Measurements from ENCODE around the gene POLR2H.

GRCh38 chr3:184372296-184372821 is 10.8 kb downstream of the POLR2H start:
- TF ChIP-seq CTCF (conservative IDR thresholded peaks at IDR 0.05; ENCODE audit: low read depth, low read length) (no peak), RAD21 (IDR thresholded peaks at IDR 0.05; ENCODE audit: low read length) (no peak), FOS (IDR thresholded peaks at IDR 0.05; ENCODE audit: low read depth, low read length) (no peak), POLR2A (IDR thresholded peaks at IDR 0.05; ENCODE audit: low read depth, low read length) (no peak), USF2 (IDR thresholded peaks at IDR 0.05; ENCODE audit: low read depth, low read length) (no peak), BHLHE40 (IDR thresholded peaks at IDR 0.05; ENCODE audit: low read depth, low read length) (no peak), CEBPB (IDR thresholded peaks at IDR 0.05; ENCODE audit: low read depth, low read length) (no peak), MXI1 (IDR thresholded peaks at IDR 0.05; ENCODE audit: borderline replicate concordance, low read depth, low read length) (no peak), SMC3 (IDR thresholded peaks at IDR 0.05; ENCODE audit: low read depth, low read length) (no peak)
- TF ChIP-seq, protein P1, sequence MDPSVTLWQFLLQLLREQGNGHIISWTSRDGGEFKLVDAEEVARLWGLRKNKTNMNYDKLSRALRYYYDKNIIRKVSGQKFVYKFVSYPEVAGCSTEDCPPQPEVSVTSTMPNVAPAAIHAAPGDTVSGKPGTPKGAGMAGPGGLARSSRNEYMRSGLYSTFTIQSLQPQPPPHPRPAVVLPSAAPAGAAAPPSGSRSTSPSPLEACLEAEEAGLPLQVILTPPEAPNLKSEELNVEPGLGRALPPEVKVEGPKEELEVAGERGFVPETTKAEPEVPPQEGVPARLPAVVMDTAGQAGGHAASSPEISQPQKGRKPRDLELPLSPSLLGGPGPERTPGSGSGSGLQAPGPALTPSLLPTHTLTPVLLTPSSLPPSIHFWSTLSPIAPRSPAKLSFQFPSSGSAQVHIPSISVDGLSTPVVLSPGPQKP (IDR thresholded peaks at IDR 0.05; ENCODE audit: borderline replicate concordance, low read depth, low read length): no peak

Data from IMR-90 (cell line).